HPDE6-E6E7 (cell line): ENCODE data around the gene HSD17B8.

Source experiments
- DNase-seq: peaks from one replicate; pipeline ENCODE4 v3.0.0; 2011; ENCODE audit warnings: missing footprints; ENCODE audit errors: extremely low spot score

Gene HSD17B8

GRCh38 chr6:33191383-33192104 is 12.9 kb upstream of the HSD17B8 start:
- no peak for DNase-seq

DNA sequence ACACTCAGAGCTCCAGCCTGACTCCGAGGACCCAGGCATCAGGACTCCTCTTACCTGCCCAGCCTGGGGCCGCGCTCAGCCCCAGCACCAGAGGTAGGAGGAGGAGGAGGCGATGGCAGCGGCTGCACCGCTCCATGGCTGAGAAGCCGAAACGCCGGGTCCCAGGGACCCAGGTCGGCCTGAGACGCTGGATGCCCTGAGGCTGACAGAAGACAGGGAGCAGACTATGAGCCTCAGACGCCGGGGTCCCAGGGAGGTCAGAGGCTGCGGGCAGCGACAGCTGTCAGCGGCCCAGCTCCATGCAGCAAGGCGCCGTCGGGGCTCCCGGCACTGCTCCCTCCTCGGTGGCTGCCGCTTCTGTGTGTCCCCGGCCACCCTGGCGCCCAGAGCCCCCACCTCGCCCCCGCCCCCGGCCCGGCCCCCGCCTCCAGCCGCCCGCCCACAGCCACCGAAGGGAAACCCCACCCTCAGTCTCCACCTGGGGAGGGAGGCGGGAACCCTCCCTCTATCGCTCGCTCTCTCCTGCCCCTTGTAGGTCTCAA is 12.3 kb upstream of the HSD17B8 start, which contains the start of gene COL11A2:
Gene COL11A2 (minus strand): TSS at position 363 of the 542 bp plus-strand sequence. CDS start 227 bp downstream, at position 136.
- no peak for DNase-seq

DNA sequence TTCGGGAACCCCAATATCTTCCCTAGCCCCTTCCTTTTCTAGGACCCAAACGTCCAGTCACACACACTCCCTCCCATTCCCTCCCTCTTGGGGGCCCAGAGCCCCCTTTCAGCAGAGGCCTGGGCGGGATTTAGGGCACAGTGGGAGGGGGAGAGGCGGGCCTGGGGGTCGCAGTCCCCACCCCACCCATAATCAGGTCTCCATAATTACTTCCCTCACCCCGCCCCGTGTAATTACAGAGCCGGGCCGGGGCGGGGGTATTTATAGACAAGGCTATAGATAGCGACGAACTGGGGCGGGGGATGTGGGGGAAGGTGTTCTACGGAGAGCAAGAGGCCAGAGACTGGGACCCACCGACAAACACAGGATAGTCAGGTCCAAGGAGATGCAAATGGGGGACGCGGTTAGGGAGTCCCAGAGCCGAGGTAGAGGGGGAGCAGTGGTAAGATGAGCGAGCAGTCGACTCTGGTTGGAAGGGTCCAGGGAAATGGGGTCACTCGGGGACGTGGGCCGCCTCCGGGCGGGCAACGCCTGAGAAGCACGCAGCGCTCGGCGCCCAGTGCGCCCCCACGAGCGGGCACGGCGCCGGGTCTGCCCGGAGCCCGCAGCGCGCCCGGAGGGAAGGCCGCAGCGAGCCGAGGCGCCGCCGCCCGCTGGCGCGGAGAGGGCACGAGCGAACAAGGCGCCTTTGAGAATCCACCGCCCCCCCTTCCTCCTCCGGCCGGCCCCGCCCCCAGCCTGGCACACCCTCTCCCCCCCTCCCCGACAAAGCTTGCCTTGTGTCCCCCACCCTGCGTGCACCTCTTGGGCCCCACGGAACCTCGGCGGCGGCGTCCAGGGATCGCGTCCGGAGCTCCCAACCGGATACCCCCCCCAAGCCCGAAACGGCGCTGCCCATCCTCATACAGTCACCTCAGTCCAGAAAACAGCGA is 11.5 kb upstream of the HSD17B8 start:
- DNase-seq = no peak

GRCh38 chr6:33193619-33194018 is 10.8 kb upstream of the HSD17B8 start:
- no peak for DNase-seq

DNA sequence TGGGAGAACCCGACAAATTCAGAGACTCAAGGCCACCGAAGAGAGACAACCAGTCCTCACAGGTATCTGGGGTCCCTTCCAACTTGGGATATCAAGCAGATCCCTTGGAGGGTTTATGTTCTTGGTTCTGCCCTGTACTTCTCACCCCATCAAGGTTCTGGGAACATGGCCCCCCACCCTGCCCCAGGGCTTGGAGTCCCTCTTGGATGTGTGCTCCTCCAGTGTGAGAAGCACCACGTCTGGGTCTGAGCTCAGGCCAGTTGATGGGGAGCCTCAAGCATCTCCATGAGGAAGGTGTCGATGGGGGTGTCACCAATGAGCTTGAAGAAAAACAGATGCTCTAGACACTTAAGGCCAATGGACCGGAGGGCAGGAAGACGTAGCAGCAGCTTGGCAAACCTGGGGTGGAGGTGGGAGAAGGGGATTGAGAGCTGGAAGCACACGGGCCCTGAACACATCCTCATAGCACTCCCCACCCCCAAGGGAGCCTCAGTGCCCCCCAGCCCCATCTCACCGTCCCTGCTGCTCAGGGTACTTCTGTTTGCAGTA is 9.9 kb upstream of the HSD17B8 start:
- DNase-seq = no peak

- DNase-seq = no peak
Measured at GRCh38 chr6:33195304-33196165, 8.9 kb upstream of the HSD17B8 start.

- no peak for DNase-seq
Measured at GRCh38 chr6:33197431-33198048, 6.9 kb upstream of the HSD17B8 start.

- DNase-seq = no peak
Measured at GRCh38 chr6:33198159-33198852, 6.1 kb upstream of the HSD17B8 start.

DNA sequence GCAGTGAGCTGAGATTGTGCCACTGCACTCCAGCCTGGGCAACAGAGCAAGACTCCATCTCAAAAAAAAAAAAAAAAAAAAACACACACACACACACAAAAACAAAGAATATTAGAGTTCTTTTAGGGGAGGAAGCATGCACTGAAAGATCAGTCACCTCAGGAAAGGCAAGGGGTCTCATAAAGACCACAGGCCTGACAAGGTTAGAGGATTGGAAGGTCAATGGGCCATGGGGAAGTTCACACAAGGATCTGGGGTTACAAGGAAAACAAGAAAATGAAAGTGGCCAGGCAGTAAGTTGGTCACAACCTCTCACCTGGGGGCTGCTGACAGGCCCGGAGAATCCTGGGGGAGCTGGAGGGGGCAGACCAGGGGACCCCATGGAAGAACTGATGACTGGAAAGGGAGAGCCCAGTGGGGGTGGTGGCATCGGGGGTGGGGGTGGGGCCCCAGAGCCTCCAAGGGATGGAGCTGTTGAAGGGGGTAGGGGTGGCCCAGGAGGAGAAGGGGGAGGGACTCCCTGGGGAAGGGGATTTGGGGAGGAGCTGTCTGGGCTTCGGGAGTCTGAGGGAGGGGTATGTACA is 5.5 kb upstream of the HSD17B8 start:
- DNase-seq = no peak

DNA sequence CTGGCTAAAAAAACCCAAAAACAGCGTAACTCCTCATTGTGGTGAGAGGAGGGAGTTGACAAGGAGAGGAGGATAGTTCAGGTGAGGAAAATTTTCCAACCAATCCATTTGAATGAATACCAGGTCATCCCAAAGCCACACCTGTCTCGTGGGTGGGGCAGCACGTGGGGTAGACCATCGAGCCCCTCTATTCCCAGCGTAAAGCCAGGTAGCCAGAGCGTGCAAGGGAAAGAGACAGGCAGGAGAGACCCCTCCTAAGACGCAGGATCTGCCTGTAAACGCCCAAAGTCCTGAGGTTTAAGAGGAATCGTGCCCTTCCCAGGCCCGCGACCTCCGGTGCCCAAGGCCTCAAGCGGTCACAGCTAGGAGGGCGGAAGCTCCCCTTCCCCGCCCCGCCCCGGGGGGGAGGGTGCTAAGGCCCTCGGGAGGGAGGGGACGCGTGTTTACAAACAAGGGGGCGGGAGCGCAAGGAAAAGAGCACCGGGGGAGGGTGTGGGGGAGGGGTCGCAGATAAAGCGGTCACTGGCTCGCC is 4.7 kb upstream of the HSD17B8 start:
- no peak for DNase-seq

GRCh38 chr6:33200219-33201146 is 4.0 kb upstream of the HSD17B8 start, which contains the start of the genes RXRB and SLC39A7:
Gene RXRB (minus strand): TSS chr6:33200665. CDS start chr6:33200476, 189 bp downstream.
Gene SLC39A7 (plus strand): TSS chr6:33200867. CDS start chr6:33201246, 379 bp downstream.
- peak; percentile 96 for DNase-seq

DNA sequence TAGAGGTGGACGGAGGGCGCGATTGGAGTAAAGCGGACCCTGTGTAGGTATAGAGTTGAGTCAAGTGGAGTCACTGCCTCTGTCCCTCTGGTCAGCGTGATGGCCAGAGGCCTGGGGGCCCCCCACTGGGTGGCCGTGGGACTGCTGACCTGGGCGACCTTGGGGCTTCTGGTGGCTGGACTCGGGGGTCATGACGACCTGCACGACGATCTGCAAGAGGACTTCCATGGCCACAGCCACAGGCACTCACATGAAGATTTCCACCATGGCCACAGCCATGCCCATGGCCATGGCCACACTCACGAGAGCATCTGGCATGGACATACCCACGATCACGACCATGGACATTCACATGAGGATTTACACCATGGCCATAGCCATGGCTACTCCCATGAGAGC is 3.3 kb upstream of the HSD17B8 start:
- DNase-seq = no peak

DNA sequence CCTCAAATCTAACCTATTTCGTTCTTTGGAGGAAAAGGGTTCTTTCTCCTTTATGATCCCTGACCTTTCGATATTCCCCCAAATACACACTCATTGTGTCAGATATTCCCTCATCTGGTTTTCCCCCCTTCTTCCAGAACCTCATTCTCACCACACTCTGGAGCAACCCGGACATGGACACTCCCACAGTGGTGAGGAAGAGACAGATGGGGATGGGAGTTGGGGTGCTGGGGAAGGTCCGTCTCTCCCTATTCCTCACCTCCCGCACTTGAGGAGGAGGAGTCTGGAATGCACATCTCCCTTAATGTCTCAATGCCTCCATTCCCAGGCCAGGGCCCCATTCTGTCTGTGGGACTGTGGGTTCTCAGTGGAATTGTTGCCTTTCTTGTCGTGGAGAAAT is 2.5 kb upstream of the HSD17B8 start:
- no peak for DNase-seq

GRCh38 chr6:33202799-33203198 is 1.7 kb upstream of the HSD17B8 start:
- DNase-seq = no peak

DNA sequence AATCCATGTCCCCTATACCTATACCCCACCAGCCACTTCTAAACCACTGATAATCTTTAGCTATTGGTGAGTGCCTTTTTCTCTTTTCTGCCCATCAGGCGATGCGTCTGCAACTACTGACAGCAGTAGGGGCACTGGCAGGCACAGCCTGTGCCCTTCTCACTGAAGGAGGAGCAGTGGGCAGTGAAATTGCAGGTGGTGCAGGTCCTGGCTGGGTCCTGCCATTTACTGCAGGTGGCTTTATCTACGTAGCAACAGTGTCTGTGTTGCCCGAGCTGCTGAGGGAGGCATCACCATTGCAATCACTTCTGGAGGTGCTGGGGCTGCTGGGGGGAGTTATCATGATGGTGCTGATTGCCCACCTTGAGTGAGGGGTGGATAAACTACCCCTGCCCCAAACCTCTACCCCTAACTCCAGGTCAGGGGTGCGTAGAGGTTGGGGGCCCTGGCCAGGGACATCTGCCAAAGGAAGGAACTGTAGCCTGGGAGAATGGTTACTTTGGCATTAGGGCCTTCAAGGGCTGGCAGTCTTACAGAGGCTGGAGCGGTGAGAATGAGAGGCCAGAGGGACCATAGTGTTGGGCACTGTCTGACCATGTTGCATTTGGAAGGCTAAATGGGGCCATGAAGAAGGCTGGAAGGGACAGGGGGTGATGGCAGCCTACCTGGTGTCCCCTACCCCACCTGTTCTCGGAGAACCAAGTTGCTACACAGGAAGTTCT is 851 bp upstream of the HSD17B8 start:
- DNase-seq = no peak

DNA sequence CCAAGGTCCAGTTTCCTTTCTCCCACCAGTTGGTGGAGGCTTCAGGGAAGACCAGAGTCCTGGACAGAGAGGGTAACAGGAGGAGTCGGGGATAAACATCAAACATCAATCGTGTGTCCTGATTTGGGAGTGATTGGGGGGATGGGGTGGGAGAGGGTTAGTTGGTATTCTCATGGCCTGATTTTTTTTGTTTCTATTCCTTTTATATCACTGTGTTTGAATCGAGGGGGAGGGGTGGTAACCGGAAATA is 365 bp upstream of the HSD17B8 start:
- DNase-seq = no peak

DNA sequence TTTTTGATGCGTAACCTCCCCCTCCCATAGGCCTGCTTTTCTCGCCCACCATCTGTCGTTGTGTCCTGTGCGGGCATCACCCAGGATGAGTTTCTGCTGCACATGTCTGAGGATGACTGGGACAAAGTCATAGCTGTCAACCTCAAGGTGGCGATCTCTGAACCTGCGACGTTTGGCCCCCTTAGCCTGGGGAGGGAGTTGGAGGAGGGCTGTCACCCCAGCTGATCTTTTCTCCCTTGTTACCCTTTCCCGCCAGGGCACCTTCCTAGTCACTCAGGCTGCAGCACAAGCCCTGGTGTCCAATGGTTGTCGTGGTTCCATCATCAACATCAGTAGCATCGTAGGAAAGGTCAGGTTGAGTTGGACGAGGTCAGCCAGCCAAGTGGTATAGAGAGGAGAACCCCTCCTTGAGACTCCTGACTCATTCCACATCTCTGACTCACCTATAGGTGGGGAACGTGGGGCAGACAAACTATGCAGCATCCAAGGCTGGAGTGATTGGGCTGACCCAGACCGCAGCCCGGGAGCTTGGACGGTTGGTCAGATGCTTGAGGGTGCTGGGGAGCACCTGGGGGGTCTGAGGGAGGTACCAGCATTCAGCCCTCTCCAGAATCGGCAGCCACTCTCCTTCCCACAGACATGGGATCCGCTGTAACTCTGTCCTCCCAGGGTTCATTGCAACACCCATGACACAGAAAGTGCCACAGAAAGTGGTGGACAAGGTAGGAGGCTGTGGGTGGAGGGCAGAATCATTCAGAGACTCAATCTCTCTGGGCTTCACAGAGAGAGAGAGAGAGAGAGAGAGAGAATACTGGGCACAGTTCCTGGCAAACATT is 954 bp downstream of the HSD17B8 start:
- DNase-seq = peak; percentile 60
